Endodermal cell (in vitro differentiated cells): ENCODE data around the gene OPCML. TPM values are rescaled to one million over a fixed set of nuclear protein-coding genes. Genes with fewer than 3 reads are reported as not detected.

ENCODE experiments used
- DNase-seq: peaks from one replicate; pipeline ENCODE4 v3.0.0-alpha.2; 2017
- H3K27ac ChIP-seq: 2 replicates; pipeline ENCODE4 v1.5.1; 2013; ENCODE audit warnings: mild to moderate bottlenecking, low read depth, low read length, moderate library complexity
- H3K27me3 ChIP-seq: 2 replicates; pipeline ENCODE4 v1.6.1; 2013; ENCODE audit warnings: mild to moderate bottlenecking, low read length, moderate library complexity; ENCODE audit not compliant: insufficient read depth, control insufficient read depth, poor library complexity, severe bottlenecking
- H3K36me3 ChIP-seq: 2 replicates; pipeline ENCODE4 v1.7.0; 2013; ENCODE audit warnings: mild to moderate bottlenecking, low read length, moderate library complexity; ENCODE audit not compliant: control insufficient read depth, insufficient read depth
- H3K4me1 ChIP-seq: one replicate; pipeline ENCODE4 v1.7.0; 2013; ENCODE audit warnings: low read length; ENCODE audit not compliant: control insufficient read depth, insufficient read depth
- H3K4me3 ChIP-seq: 2 replicates; pipeline ENCODE4 v1.5.1; 2013; ENCODE audit warnings: mild to moderate bottlenecking, low read length, moderate library complexity
- H3K9ac ChIP-seq: 2 replicates; pipeline ENCODE4 v1.6.1; 2013; ENCODE audit warnings: mild to moderate bottlenecking, low read length, moderate library complexity; ENCODE audit not compliant: poor library complexity, severe bottlenecking; ENCODE audit errors: extremely low read depth
- H3K9me3 ChIP-seq: 2 replicates; pipeline ENCODE4 v1.6.1; 2013; ENCODE audit warnings: mild to moderate bottlenecking, low read length, moderate library complexity; ENCODE audit not compliant: control insufficient read depth
- H3K27ac Mint-ChIP-seq: 2 replicates; pipeline ENCODE4 v1.8.0; 2020; ENCODE audit warnings: mixed read lengths
- H3K27me3 Mint-ChIP-seq: 2 replicates; pipeline ENCODE4 v1.8.0; 2021; ENCODE audit warnings: mild to moderate bottlenecking, mixed read lengths; ENCODE audit not compliant: insufficient read depth
- H3K36me3 Mint-ChIP-seq: 2 replicates; pipeline ENCODE4 v1.8.0; 2020; ENCODE audit warnings: low read depth, mixed read lengths
- H3K4me1 Mint-ChIP-seq: 2 replicates; pipeline ENCODE4 v1.8.0; 2020; ENCODE audit warnings: mixed read lengths
- H3K4me3 Mint-ChIP-seq: 2 replicates; pipeline ENCODE4 v1.8.0; 2020; ENCODE audit warnings: mild to moderate bottlenecking, moderate library complexity, mixed read lengths
- H3K9me3 Mint-ChIP-seq: 2 replicates; pipeline ENCODE4 v1.8.0; 2020; ENCODE audit warnings: mild to moderate bottlenecking, mixed read lengths
- CTCF ChIP-seq: fragments of 200-600 bp; sonication (generic); conservative IDR thresholded peaks from 2 replicates; pipeline ENCODE4 v1.5.0; 2021; ENCODE audit warnings: antibody characterized with exemption, mild to moderate bottlenecking
- WGBS, 2 experiments: methylation state at CpG; one replicate each; pipeline versions ENCODE4 v1.1.5 to v1.1.7; 2013; ENCODE audit warnings: missing lambda C conversion rate in 2 of 2, mixed read lengths in 1 of 2; ENCODE audit not compliant: insufficient coverage in 1 of 2, insufficient read length in 1 of 2; 5-methylcytosine and 5-hydroxymethylcytosine counted together
- total RNA-seq, 2 donors: library from RNA; stranded (reverse); fragmentation: NEBNext Ultra II Directional in 1 of 2; extraction: Animal tissue kit (Norgen Biotek cat#: 25700) in 1 of 2; gene quantifications; 2 replicates in 1 of 2; 3 replicates in 1 of 2; pipeline ENCODE4 v1.2.1, GENCODE V29; 2021

The OPCML gene
- total RNA-seq, 2 donors from 2014 or later, result 0.49 to 0.86 TPM

GRCh38 chr11:133408402-133408801 is 123.9 kb downstream of the OPCML start:
- Mint-ChIP-seq H3K9me3 (peaks cover 1% of the 10 kb centered on the region), H3K4me1 (peaks cover 3% of the 10 kb centered on the region), H3K27ac (no peak overlapping the region), H3K27me3 (peaks cover 1% of the 10 kb centered on the region), H3K4me3 (no peak overlapping the region), H3K36me3 (no peaks in the 10 kb centered on the region)
- 83% methylated on average over 1 to 3 of the region's 3 CpGs for WGBS, 2 experiments
- no peaks in the 10 kb centered on the region for H3K4me1 ChIP-seq
- no peak for DNase-seq
- no peak overlapping the region for H3K27ac ChIP-seq
- no peak overlapping the region for H3K4me3 ChIP-seq
- no peak overlapping the region for H3K9ac ChIP-seq
- H3K27me3 ChIP-seq, result no peaks in the 10 kb centered on the region
- TF ChIP-seq CTCF, result no peak
- no peaks in the 10 kb centered on the region for H3K9me3 ChIP-seq
- no peaks in the 10 kb centered on the region for H3K36me3 ChIP-seq

- DNase-seq, result no peak
- Histone ChIP-seq H3K4me3 (no peak overlapping the region), H3K4me1 (no peaks in the 10 kb centered on the region), H3K9me3 (no peaks in the 10 kb centered on the region), H3K9ac (no peak overlapping the region), H3K27ac (no peak overlapping the region), H3K36me3 (no peaks in the 10 kb centered on the region), H3K27me3 (no peaks in the 10 kb centered on the region)
- H3K9me3 Mint-ChIP-seq, result peaks cover 1% of the 10 kb centered on the region
- no peaks in the 10 kb centered on the region for H3K4me1 Mint-ChIP-seq
- H3K27ac Mint-ChIP-seq, result no peak overlapping the region
- H3K27me3 Mint-ChIP-seq, result peaks cover 1% of the 10 kb centered on the region
- 93 to 100% methylated on average over 3 to 4 of the region's 4 CpGs for WGBS, 2 experiments
- TF ChIP-seq CTCF, result no peak
- no peaks in the 10 kb centered on the region for H3K36me3 Mint-ChIP-seq
- H3K4me3 Mint-ChIP-seq, result no peak overlapping the region
Observed at GRCh38 chr11:133406489-133406888, 125.8 kb downstream of the OPCML start.

- Mint-ChIP-seq H3K27ac (no peak overlapping the region), H3K9me3 (peaks cover 1% of the 10 kb centered on the region), H3K27me3 (peaks cover under 1% of the 10 kb centered on the region), H3K4me3 (no peak overlapping the region), H3K4me1 (no peaks in the 10 kb centered on the region), H3K36me3 (no peaks in the 10 kb centered on the region)
- H3K27me3 ChIP-seq, result no peaks in the 10 kb centered on the region
- 89% methylated on average over 6 of the region's 6 CpGs for WGBS, 2 experiments
- peak; percentile 76 for TF ChIP-seq CTCF
- no peak overlapping the region for H3K9ac ChIP-seq
- no peak overlapping the region for H3K27ac ChIP-seq
- no peaks in the 10 kb centered on the region for H3K9me3 ChIP-seq
- no peaks in the 10 kb centered on the region for H3K36me3 ChIP-seq
- no peak overlapping the region for H3K4me3 ChIP-seq
- no peaks in the 10 kb centered on the region for H3K4me1 ChIP-seq
- DNase-seq, result peak; percentile 77
Observed at GRCh38 chr11:133403900-133404299, 128.4 kb downstream of the OPCML start.
